ENCODE measurements around the gene SEMA7A. TPM values are rescaled to one million over a fixed set of nuclear protein-coding genes. Genes with fewer than 3 reads are reported as not detected.
A peak's percentile ranks its signal among the peaks of the same experiment; 100 is the strongest.

Gene SEMA7A
- total and polyA plus RNA-seq, 3 donors from 2014 or later = 80.7 to 220 (median 217) TPM

DNA sequence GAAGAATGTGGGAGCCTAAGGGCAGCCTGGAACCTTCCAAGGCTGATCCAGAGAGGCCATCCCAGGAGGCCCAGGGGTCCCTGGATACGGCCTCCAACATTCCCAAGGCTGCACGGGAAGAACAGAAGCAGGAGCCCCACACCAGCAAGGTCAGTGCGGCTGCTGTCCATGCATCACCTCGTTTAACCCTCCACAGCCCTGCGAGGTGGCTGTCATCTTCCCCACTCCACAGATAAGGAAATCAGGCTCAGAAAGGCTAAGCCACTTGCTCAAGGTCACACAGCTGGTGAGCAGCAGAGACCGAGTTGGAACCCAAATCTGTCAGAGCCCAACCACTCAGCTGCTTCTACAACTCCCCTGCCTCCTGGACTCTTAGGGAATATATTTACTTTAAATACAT lies 21.6 kb downstream of the SEMA7A start:
- no peaks in the 10 kb centered on the region for H3K9me3 ChIP-seq
- intact Hi-C loops (cut with DNase I; ENCODE audit: low total_unique reads) = no loop called here
- TF ChIP-seq POLR2A (IDR thresholded peaks at IDR 0.05) = no peak
- TF ChIP-seq, protein P1, sequence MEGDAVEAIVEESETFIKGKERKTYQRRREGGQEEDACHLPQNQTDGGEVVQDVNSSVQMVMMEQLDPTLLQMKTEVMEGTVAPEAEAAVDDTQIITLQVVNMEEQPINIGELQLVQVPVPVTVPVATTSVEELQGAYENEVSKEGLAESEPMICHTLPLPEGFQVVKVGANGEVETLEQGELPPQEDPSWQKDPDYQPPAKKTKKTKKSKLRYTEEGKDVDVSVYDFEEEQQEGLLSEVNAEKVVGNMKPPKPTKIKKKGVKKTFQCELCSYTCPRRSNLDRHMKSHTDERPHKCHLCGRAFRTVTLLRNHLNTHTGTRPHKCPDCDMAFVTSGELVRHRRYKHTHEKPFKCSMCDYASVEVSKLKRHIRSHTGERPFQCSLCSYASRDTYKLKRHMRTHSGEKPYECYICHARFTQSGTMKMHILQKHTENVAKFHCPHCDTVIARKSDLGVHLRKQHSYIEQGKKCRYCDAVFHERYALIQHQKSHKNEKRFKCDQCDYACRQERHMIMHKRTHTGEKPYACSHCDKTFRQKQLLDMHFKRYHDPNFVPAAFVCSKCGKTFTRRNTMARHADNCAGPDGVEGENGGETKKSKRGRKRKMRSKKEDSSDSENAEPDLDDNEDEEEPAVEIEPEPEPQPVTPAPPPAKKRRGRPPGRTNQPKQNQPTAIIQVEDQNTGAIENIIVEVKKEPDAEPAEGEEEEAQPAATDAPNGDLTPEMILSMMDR (IDR thresholded peaks at IDR 0.05) = no peak
- H3K4me3 ChIP-seq = no peak overlapping the region
- peaks cover 46% of the 10 kb centered on the region for H3K4me1 ChIP-seq
- H3K36me3 ChIP-seq (ENCODE audit: low read depth, missing control alignments) = no peaks in the 10 kb centered on the region
- WGBS, 2 donors = 39 to 49% methylated on average over 4 to 6 of the region's 6 CpGs
- no peak for DNase-seq
- no peaks in the 10 kb centered on the region for H3K27me3 ChIP-seq
- H3K27ac ChIP-seq = peak overlapping the region; percentile 36 to 50

DNA sequence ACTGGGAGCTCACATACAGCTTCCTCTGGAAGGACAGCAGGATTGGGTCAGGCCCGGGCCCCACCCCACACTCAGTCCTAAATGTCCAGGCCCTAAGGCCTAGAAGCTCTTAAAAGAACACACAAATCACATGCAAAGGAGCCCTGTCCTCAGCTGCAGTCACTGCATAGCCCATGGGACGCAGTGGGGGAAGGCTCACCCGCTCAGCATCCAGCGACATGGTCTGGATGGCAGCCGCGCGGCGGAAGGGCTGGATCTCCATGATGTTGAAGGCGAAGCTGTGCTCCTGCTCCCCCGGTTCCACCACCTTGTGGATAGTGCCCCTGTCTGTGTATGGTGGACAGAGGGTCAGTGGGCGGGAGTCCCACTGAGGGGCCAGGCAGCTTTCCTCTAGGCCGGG lies 22.1 kb downstream of the SEMA7A start:
- H3K27ac ChIP-seq = peak overlapping the region; percentile 36 to 50
- H3K4me1 ChIP-seq = peaks cover 48% of the 10 kb centered on the region
- intact Hi-C loops (cut with DNase I; ENCODE audit: low total_unique reads) = no loop called here

DNA sequence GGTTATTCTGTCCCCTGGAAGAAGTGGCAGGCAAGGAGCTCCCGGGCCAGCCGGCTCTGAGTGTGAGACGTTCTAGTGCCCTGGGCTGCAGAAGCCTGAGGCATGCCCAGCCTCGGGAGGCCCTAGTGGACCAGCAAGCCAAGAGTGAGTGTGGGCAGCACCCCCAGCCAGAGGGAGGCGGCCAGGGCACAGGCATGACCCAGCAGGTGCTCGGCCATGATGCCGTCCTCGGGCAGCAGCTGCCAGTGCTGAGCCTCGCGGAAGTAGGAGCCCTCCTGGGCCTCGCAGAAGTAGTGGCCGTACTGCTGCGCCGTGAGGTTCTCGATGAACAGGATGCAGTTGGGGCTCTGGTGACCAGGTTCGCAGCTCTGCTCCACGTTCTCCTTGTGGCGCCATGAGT lies 23.3 kb downstream of the SEMA7A start:
- TF ChIP-seq, protein P1 (IDR thresholded peaks at IDR 0.05) = no peak
- TF ChIP-seq POLR2A (IDR thresholded peaks at IDR 0.05) = no peak
- WGBS, 2 donors = 90 to 100% methylated on average over 4 to 18 of the region's 18 CpGs
- no peaks in the 10 kb centered on the region for H3K27me3 ChIP-seq
- peaks cover 59% of the 10 kb centered on the region for H3K4me1 ChIP-seq
- no peak overlapping the region for H3K4me3 ChIP-seq
- H3K27ac ChIP-seq = no peak overlapping the region
- no peaks in the 10 kb centered on the region for H3K9me3 ChIP-seq
- no peak for DNase-seq
- intact Hi-C loops (cut with DNase I; ENCODE audit: low total_unique reads) = no loop called here
- H3K36me3 ChIP-seq (ENCODE audit: low read depth, missing control alignments) = no peaks in the 10 kb centered on the region

More for the DNA sequence above, 22.1 kb downstream of the SEMA7A start:
- no peak for DNase-seq
- 79 to 87% methylated on average over 6 to 12 of the region's 12 CpGs for WGBS, 2 donors
- Histone ChIP-seq H3K27me3 (no peaks in the 10 kb centered on the region), H3K36me3 (ENCODE audit: low read depth, missing control alignments) (no peaks in the 10 kb centered on the region), H3K4me3 (no peak overlapping the region), H3K9me3 (no peaks in the 10 kb centered on the region)
- TF ChIP-seq POLR2A (IDR thresholded peaks at IDR 0.05) = no peak
- TF ChIP-seq, protein P1 (IDR thresholded peaks at IDR 0.05) = no peak

DNA sequence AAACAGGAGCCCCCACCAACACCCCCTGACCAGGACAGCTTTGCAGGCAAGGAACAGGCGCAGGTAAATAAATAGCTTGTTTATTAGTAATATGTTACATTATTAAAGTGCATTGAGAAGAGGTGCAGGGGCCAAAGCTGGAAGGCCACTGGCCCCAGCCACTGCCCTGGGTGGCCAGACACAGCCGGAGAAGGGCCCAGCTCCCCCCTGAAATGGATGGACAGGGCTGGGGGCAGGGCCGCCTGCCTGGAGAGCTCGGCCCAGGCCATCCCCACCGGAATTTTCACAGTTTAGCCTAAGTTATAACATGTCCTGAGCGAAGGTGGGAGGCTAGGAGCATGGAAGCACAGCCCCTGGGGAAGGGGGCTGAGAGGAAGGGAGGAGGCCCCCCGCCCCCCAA lies 24.5 kb downstream of the SEMA7A start:
- WGBS, 2 donors = 59 to 61% methylated on average over 6 to 7 of the region's 7 CpGs
- DNase-seq = no peak
- peaks cover 72% of the 10 kb centered on the region for H3K4me1 ChIP-seq
- H3K27ac ChIP-seq = no peak overlapping the region
- no peak overlapping the region for H3K4me3 ChIP-seq
- TF ChIP-seq, protein P1 (IDR thresholded peaks at IDR 0.05) = no peak
- no peak for TF ChIP-seq POLR2A (IDR thresholded peaks at IDR 0.05)
- intact Hi-C loops (cut with DNase I; ENCODE audit: low total_unique reads) = no loop called here
- no peaks in the 10 kb centered on the region for H3K36me3 ChIP-seq (ENCODE audit: low read depth, missing control alignments)
- H3K9me3 ChIP-seq = no peaks in the 10 kb centered on the region
- no peaks in the 10 kb centered on the region for H3K27me3 ChIP-seq

DNA sequence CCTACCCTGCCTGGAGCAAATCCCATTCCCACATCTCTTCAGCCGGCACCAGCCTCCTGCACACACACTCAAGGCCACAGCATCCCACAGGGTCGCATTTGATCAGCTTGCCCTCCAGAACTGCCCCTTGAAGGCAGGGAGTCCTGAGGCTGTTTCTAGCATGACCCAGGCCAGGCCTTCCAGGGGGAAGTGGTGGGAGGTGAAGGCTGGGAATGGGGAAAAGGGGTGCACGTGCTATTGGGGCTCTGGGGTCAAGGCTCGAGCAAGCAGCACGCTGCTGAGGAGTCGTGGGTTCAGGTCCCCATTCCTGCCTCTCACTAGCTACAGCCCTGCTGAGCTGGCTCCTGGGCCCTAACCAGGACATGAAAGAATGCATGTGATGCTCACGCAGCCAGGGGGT lies 24.9 kb downstream of the SEMA7A start:
- Histone ChIP-seq H3K27me3 (no peaks in the 10 kb centered on the region), H3K9me3 (no peaks in the 10 kb centered on the region), H3K4me1 (peaks cover 74% of the 10 kb centered on the region), H3K27ac (no peak overlapping the region), H3K4me3 (no peak overlapping the region), H3K36me3 (ENCODE audit: low read depth, missing control alignments) (no peaks in the 10 kb centered on the region)
- intact Hi-C loops (cut with DNase I; ENCODE audit: low total_unique reads) = no loop called here
- DNase-seq = no peak
- WGBS, 2 donors = 48 to 74% methylated on average over 7 of the region's 7 CpGs
- TF ChIP-seq, protein P1 (IDR thresholded peaks at IDR 0.05) = no peak
- no peak for TF ChIP-seq POLR2A (IDR thresholded peaks at IDR 0.05)
